Measurements from ENCODE around the gene GGA1.

Gene GGA1

GRCh38 chr22:37566903-37567798 is 41.5 kb upstream of the GGA1 start:
- TF ChIP-seq CTCF (IDR thresholded peaks at IDR 0.05; ENCODE audit: low read depth, low read length, missing control alignments): peak; percentile 92
- peak; percentile 63 for DNase-seq (ENCODE audit: low read depth)
- in situ Hi-C loops (cut with HindIII; ENCODE audit: low sequenced_read_pairs): loop anchor here (10.0 kb wide), 1 partner anchor 242 kb away; no protein-coding TSS in a partner anchor
- H3K4me3 ChIP-seq (ENCODE audit: low read depth, low read length): no peak overlapping the region

- TF ChIP-seq CTCF (IDR thresholded peaks at IDR 0.05; ENCODE audit: low read depth, low read length, missing control alignments): no peak
- in situ Hi-C loops (cut with HindIII; ENCODE audit: low sequenced_read_pairs): loop anchor here (10.0 kb wide), 1 partner anchor 243 kb away; no protein-coding TSS in a partner anchor
- no peak for DNase-seq (ENCODE audit: low read depth)
- no peak overlapping the region for H3K4me3 ChIP-seq (ENCODE audit: low read depth, low read length)
Observed at GRCh38 chr22:37568012-37568411, 40.6 kb upstream of the GGA1 start.

GRCh38 chr22:37568448-37569008 is 40.1 kb upstream of the GGA1 start:
- no peak for DNase-seq (ENCODE audit: low read depth)
- no peak overlapping the region for H3K4me3 ChIP-seq (ENCODE audit: low read depth, low read length)
- TF ChIP-seq CTCF (IDR thresholded peaks at IDR 0.05; ENCODE audit: low read depth, low read length, missing control alignments): no peak
- in situ Hi-C loops (cut with HindIII; ENCODE audit: low sequenced_read_pairs): loop anchor here (10.0 kb wide), 1 partner anchor 244 kb away; no protein-coding TSS in a partner anchor

DNA sequence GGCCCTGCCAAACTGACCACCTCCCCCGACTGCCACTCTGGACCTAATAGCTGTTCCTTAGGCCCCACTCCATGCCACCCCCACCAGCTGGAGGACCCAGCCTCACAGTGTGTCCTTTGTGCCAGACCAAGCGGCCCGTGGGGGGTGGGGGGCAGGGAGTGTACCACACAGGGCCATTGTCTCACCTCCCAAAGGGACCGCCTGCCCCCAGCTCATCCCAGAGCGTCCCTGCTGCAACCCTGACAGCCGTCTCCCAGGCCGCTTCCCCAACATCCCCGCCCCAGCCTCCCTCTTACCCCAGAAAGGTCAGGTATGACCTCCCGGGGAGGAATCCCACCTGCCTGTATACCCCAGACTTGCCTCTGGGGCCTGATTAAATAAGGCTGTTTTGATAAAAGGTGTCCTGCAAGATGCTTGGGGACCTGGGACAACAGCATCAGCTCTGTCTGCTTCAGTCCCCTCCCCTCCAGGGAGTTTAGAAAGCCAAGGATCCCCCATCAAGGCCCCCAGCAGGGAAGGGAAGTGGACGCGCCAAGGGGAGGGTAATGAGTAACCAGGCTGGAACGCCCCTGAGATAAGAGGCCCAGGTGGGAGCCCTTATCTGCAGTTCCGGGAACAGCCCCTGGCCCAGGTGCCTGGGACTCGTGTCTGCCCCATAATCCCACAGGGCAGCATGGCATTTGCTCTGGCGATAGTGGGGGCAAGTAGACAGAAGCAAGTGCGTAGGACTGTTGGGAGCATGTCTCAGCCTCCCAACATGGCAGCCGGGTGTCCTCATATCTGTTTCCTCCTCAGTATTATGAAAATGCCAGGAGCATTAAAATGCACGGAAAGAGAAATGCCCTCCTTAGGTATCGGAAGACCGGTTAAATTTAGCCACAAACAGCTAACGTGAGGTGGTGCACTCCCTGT is 39.4 kb upstream of the GGA1 start:
- in situ Hi-C loops (cut with HindIII; ENCODE audit: low sequenced_read_pairs): loop anchor here (10.0 kb wide), 1 partner anchor 244 kb away; no protein-coding TSS in a partner anchor
- TF ChIP-seq CTCF (IDR thresholded peaks at IDR 0.05; ENCODE audit: low read depth, low read length, missing control alignments): no peak
- DNase-seq (ENCODE audit: low read depth): no peak
- H3K4me3 ChIP-seq (ENCODE audit: low read depth, low read length): no peak overlapping the region

DNA sequence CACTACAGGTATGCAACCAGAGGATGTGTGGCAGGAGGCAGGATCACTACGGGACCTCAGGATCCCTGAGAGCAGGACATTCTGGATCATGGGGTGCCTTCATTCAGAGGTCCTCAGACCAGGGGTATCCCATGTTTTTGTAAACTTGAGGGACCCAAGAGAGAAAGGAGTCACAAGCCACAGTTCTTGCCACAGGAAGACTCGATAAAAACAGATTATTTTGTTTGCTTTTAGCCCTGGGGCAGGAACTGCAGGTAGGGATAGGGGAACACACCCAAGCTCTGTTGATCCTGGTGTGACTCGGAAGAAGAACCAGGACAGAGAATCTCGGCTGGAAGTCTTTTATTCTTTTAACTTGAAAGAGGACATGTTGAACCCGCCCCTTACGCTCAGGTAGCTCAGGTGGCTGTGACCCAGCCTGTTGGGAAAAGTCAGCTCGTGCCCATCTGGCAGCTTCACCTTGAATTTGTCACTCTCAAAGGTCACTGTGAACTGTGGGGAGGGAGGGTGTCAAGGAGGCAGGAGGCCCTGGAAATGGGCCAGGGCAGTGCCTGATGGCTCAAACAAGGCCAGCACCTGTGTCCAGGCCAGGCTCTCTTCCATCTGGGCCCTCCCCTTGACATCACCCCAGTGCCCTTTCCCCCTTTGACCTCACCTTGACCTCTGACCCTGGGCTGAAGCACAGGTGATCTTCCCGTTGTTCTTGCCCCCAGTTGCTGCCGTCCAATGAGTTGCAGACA is 38.5 kb upstream of the GGA1 start:
- in situ Hi-C loops (cut with HindIII; ENCODE audit: low sequenced_read_pairs): loop anchor here (10.0 kb wide), 1 partner anchor 245 kb away; no protein-coding TSS in a partner anchor
- TF ChIP-seq CTCF (IDR thresholded peaks at IDR 0.05; ENCODE audit: low read depth, low read length, missing control alignments): no peak
- no peak overlapping the region for H3K4me3 ChIP-seq (ENCODE audit: low read depth, low read length)

More for the DNA sequence above, 38.5 kb upstream of the GGA1 start:
- no peak for DNase-seq (ENCODE audit: low read depth)

Data from astrocyte of the cerebellum (primary cell).